Stimulated activated CD4-positive, alpha-beta T cell treated with anti-CD3 and anti-CD28 coated beads, Interleukin-1b, Interleukin-23, amount 100 ng/mL, for 48 hours (primary cell): ENCODE measurements around the gene SMAD6.

Experiments used
- DNase-seq: peaks from one replicate; pipeline ENCODE4 v3.0.0-alpha.2; 2020

SMAD6 gene

GRCh38 chr15:66704019-66704802 is 2.2 kb downstream of the SMAD6 start:
- DNase-seq, result no peak

GRCh38 chr15:66704803-66705153 is 2.7 kb downstream of the SMAD6 start:
- no peak for DNase-seq

DNA sequence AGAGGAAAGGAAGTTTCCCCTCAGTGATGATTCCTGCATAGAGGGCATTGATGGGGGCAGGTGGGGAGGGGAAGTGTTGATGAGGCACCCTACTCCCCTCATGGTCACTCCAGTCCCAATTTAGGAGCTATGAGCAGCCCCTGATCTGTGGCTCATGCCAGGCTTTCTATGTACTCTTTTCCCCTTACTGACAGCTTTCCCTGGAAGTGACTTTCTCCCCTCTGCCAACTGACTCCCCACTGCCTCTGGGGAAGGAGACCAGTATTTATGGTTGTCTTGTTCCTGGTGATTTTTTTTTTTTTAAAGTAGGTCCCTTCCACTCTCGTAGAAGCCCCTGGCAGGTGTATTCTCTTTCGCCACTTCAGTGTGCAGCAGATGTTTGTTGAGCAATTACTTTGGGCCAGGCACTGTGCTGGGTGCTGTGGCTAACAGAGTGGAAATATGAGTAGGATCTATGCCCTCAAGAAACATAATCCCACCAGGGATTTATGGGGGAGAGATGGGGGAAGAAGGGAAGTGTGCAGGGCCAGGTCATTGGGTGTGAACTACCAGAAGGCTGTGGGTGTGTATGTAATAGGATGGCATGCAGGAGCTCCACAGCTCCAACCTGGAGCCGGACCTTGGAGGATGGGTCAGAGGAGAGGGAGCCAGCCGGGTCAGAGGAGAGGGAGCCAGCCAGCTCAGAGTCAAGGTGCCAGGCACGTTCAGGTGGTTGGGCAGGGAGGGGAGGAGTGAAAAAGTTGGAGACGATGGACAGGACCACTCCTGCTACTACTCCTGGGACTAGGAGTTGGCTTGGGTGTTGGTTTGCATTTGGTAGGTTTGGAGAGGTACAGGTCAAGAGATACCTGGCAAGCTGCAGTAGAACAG is 3.5 kb downstream of the SMAD6 start:
- DNase-seq, result no peak

GRCh38 chr15:66706225-66706732 is 4.2 kb downstream of the SMAD6 start:
- no peak for DNase-seq

DNA sequence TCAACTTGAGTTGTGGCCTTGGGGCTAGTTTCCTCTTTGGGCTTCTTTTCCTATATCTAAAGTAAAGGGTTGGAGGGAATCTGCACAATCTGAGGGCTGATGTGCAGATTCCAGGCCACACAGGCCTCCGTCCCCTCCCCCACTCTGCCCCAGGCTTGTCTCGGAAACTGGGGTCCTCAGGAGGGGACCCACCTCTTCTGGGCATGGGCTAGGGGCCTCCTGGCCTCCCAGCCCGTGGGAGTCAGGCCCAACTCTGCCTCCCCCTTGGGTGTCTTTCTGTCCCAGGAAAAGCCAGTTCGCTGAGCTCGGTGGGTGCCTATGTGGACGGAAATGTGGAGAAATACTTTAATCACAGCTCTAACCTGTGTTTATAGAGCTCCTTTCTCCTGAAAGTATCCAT is 4.8 kb downstream of the SMAD6 start:
- DNase-seq, result no peak

GRCh38 chr15:66707310-66708082 is 5.5 kb downstream of the SMAD6 start:
- DNase-seq, result no peak

DNA sequence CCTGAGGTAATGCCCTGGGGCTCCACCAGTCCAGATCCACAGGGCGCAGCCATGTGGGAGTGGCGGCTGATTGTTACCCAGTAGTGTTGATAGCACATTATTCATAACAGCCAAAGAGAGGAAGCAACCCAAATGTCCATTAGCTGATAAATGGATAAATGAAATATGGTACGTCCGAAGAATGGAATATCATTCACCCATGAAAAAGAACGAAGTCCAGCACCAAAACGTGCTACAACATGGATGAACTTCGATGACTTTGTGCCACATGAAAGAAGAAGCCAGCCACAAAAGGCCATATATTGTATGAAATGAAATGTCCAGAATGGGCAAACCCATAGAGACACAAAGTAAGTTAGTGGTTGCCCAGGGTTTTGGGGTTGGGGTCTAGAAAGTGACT is 6.4 kb downstream of the SMAD6 start:
- DNase-seq, result no peak

DNA sequence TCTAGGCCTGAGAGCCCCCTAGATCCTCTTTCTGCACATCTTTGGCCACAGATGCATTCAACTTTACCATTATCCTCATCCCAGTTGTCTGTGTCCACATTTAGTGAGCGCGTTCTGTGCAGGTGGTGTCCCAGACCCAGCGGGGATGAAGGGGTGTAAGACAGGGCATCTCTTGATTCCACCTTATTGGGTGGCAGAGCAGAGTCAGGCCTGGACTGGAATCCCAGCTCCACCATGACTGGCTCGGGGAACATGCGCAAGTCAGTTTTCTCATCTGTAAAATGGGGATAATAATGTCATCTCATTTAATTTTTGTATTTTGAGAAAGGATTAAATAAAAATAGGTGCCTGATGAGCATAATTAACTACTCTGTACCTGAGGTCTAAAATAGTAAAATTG is 7.8 kb downstream of the SMAD6 start:
- DNase-seq, result no peak

GRCh38 chr15:66711260-66711659 is 9.2 kb downstream of the SMAD6 start:
- DNase-seq, result no peak

DNA sequence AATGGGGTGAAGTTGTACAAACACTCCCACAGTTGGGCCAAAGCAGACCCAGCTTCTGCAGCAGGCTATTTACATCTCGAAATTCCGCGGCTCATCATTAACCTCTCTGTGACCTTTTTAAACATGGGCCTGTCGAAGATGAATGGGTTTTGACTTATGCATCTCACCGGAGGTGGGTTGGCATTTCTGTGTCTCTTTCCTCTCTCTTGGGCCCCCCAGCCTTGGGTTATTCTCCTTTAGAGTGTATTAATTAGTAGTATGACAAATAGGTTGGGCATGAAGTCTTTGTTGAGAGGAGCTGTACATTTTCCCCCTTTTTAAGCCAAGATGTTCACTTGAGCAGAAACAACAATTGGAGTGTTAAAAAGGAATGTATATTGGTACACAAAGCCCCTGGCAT is 9.8 kb downstream of the SMAD6 start:
- DNase-seq, result no peak

GRCh38 chr15:66713843-66714508 is 11.9 kb downstream of the SMAD6 start:
- DNase-seq, result no peak

- DNase-seq, result no peak
These were observed 12.5 kb downstream of the SMAD6 start for GRCh38 chr15:66714543-66714981.

GRCh38 chr15:66715181-66715624 is 13.2 kb downstream of the SMAD6 start:
- DNase-seq, result no peak

DNA sequence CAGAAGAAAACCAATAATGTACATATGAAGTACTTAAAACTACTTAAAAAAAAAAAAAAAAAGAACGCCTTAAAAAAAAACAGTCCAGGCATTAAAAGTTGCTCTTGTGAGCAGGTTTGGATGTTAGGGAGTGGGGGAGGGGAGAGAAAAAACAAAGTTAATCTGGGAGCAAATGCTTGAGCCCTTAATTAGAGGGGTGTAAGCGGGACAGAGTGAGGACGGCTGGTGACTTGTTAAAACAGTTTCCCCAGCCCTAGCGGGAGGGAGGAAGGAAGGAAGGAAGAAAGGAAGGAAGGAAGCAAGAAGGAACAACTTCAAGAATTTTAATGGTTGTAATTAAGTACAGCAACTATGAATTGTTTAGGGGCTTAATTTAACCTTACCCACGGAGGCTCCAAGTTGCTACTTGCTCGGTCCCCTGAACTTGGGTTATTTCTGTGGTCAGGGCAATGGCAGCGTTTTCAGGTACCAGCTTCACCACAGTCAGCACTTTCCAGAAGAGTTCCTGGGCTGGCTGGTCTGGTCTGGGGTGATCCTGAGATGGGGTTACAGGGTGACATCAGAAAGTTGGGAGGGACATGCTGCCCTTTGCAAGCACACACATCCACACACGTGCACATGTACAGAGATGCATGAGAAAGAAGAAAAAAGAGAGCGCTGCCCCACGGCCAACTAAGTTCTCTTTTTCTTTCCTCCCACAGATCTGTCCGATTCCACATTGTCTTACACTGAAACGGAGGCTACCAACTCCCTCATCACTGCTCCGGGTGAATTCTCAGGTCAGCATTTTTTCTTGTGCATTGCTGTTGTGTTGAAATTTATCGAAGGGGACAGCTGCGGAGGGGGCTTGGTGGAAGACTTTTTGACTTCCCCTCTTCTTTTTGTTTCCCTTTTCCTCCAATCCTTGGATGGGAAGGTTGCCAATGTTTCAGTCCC is 14.0 kb downstream of the SMAD6 start:
- DNase-seq, result no peak

- DNase-seq, result no peak
These were observed 14.6 kb downstream of the SMAD6 start for GRCh38 chr15:66716656-66717020.

DNA sequence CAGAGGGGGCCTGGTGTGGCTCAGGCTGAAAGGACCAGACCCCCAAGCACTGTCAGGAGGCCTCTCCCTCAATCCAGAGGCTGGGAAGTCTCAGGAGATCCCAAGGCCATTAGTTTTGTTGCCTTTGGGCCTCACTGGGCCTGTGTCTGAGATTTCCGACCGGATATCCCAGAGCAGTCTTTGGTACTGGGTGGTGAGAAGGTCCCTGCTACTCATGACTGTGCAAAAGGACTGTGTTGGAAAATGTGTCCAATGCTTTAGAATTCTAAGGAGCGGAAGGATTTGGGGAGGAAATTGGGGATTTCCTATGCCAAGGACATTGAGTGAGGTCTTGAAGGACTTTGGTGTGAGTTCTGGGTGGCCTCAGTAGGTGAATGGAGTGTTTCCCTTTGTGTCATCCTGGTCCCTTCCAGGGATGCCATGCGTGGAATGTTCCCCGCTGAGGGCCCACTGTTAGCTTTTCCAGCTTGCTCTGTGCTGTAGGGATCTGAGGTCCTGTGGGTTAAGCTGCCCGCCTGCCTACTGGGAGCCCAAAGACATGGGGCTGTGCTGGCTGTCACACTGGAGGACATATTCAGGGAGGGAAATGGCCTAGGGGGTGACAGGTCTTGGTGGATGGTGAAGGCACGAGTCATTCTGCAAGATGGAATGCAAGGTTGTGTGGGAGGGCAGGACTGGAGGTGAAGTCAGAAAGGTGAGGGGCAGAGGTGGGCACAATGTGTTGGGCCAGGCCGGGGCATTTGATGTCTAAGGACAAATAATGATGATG is 16.4 kb downstream of the SMAD6 start:
- no peak for DNase-seq

- no peak for DNase-seq
These were observed 17.4 kb downstream of the SMAD6 start for GRCh38 chr15:66719471-66719870.

GRCh38 chr15:66720206-66721010 is 18.4 kb downstream of the SMAD6 start:
- peak; percentile 28 for DNase-seq

GRCh38 chr15:66721020-66721419 is 19.0 kb downstream of the SMAD6 start:
- DNase-seq, result no peak

GRCh38 chr15:66721501-66721937 is 19.5 kb downstream of the SMAD6 start:
- DNase-seq, result no peak
